HepG2 (cell line): ENCODE results near the gene PSORS1C1. TPM values are rescaled to one million over a fixed set of nuclear protein-coding genes. Genes with fewer than 3 reads are reported as not detected.

Experiments
- ATAC-seq: fragments of 200-7000 bp; cut with Tn5 transposase; 3 replicates; pipeline ENCODE4 v1.9.1; 2020; ENCODE audit warnings: mild to moderate bottlenecking, moderate library complexity
- BruUV-seq: library from RNA; stranded (reverse); fragments of 400-500 nt; replicated peaks from 2 replicates; lab custom pipeline; 2021; lab: Mats Ljungman, UMichigan
- CTCF ChIA-PET: fragments of 300-600 bp; formaldehyde crosslinking; extraction: SDS; loops from one replicate; lab custom pipeline; 2021; ENCODE audit warnings: low total read pairs, inconsistent platforms, low intra/inter-chr PET ratio; lab: Yijun Ruan, JAX
- POLR2A ChIA-PET: fragments of 350-600 bp; sonication (Branson Sonifier 250); formaldehyde crosslinking; loops from one replicate; lab custom pipeline; 2020; ENCODE audit warnings: antibody characterized with exemption, inconsistent platforms; lab: Yijun Ruan, JAX
- DNase-seq: peaks from one replicate; pipeline ENCODE4 v3.0.0-alpha.2; 2015; ENCODE audit warnings: low spot score
- FAIRE-seq: peaks from 3 replicates; lab custom pipeline; 2011; peaks lifted over from hg19 to GRCh38; lab: Jason Lieb, UNC
- H2AFZ ChIP-seq: one replicate; pipeline ENCODE4 v1.6.1; 2011; ENCODE audit warnings: low read length, inconsistent platforms
- H3K27ac ChIP-seq: fragments of 300-600 bp; 3 replicates; pipeline ENCODE4 v1.8.0; 2011; ENCODE audit warnings: mixed run types, mild to moderate bottlenecking, mixed read lengths, low read length, inconsistent platforms; ENCODE audit not compliant: insufficient read depth; ENCODE audit errors: extremely low read length
- H3K27me3 ChIP-seq, 2 experiments: fragments of 200-600 bp in 1 of 2; 2 replicates in 1 of 2; 3 replicates in 1 of 2; pipeline versions ENCODE4 v1.6.0 to v1.8.0; 2011; ENCODE audit warnings: low read length in 2 of 2, mild to moderate bottlenecking in 2 of 2, moderate library complexity in 2 of 2, inconsistent platforms in 1 of 2; ENCODE audit not compliant: insufficient read depth in 2 of 2, control insufficient read depth in 1 of 2
- H3K36me3 ChIP-seq, 2 experiments: fragments of 200-600 bp in 1 of 2; replicated peaks in 1 of 2; 2 replicates in 1 of 2; 3 replicates in 1 of 2; pipeline versions ENCODE4 v1.5.1 to v1.8.0; 2011; ENCODE audit warnings: low read length in 2 of 2, inconsistent platforms in 1 of 2; ENCODE audit not compliant: insufficient read depth in 2 of 2, control insufficient read depth in 1 of 2
- H3K4me1 ChIP-seq: 2 replicates; pipeline ENCODE4 v1.5.1; 2012; ENCODE audit warnings: low read length, inconsistent platforms; ENCODE audit not compliant: insufficient read depth
- H3K4me2 ChIP-seq: 2 replicates; pipeline ENCODE4 v1.6.0; 2011; ENCODE audit warnings: low read depth, low read length, inconsistent platforms
- H3K4me3 ChIP-seq, 3 experiments: fragments of 200-600 bp in 1 of 3; sonication (generic), shearing (Covaris generic) in 1 of 3; replicated peaks in 1 of 3; 2 replicates each; pipeline ENCODE4 v1.5.1; 2011 to 2016; ENCODE audit warnings: low read length in 3 of 3, inconsistent platforms in 2 of 3, low read depth in 2 of 3, mild to moderate bottlenecking in 2 of 3, control low read depth in 1 of 3, mixed read lengths in 1 of 3; ENCODE audit not compliant: insufficient read depth in 1 of 3
- H3K79me2 ChIP-seq: one replicate; pipeline ENCODE4 v1.6.1; 2011; ENCODE audit warnings: low read length, inconsistent platforms; ENCODE audit not compliant: insufficient read depth
- H3K9ac ChIP-seq: 2 replicates; pipeline ENCODE4 v1.6.0; 2011; ENCODE audit warnings: mild to moderate bottlenecking, low read depth, low read length, inconsistent platforms; ENCODE audit not compliant: insufficient read depth
- H3K9me3 ChIP-seq: 2 replicates; pipeline ENCODE4 v1.5.1; 2012; ENCODE audit warnings: mild to moderate bottlenecking, low read length
- H4K20me1 ChIP-seq: 2 replicates; pipeline ENCODE4 v1.6.0; 2011; ENCODE audit warnings: inconsistent platforms, mild to moderate bottlenecking, low read length, moderate library complexity; ENCODE audit not compliant: insufficient read depth
- CAMTA2 ChIP-seq: sonication (generic); formaldehyde crosslinking; IDR thresholded peaks from 2 replicates; pipeline ENCODE4 v1.4.0; 2020; ENCODE audit warnings: mild to moderate bottlenecking, missing genetic modification reagents, borderline replicate concordance
- CBX1 ChIP-seq: IDR thresholded peaks from one replicate; pipeline ENCODE4 v1.6.1; 2016; ENCODE audit warnings: antibody characterized with exemption, low read depth
- CBX2 ChIP-seq, 2 experiments: fragments of 200-600 bp in 1 of 2; sonication (generic); formaldehyde crosslinking in 1 of 2; IDR thresholded peaks; 2 replicates each; pipeline versions ENCODE4 v1.7.0 to v1.8.1; 2018 to 2022; ENCODE audit warnings: low read depth in 2 of 2, low read length in 1 of 2, mild to moderate bottlenecking in 1 of 2, missing genetic modification reagents in 1 of 2
- CCAR2 ChIP-seq: fragments of 200-400 bp; formaldehyde crosslinking; optimal IDR thresholded peaks from 2 replicates; pipeline ENCODE3; 2018; ENCODE audit warnings: low read depth, mild to moderate bottlenecking, low read length, moderate library complexity
- HNRNPL ChIP-seq: fragments of 200-400 bp; formaldehyde crosslinking; IDR thresholded peaks from 2 replicates; pipeline ENCODE4 v1.6.1; 2017; ENCODE audit warnings: mild to moderate bottlenecking, low read depth, low read length
- HOMEZ ChIP-seq: IDR thresholded peaks from 2 replicates; pipeline ENCODE4 v1.6.1; 2016; ENCODE audit warnings: low read depth
- REL ChIP-seq: sonication (generic); formaldehyde crosslinking; conservative IDR thresholded peaks from 2 replicates; pipeline ENCODE4 v1.8.0; 2022; ENCODE audit warnings: mild to moderate bottlenecking, missing genetic modification reagents, moderate library complexity
- SNRNP70 ChIP-seq: fragments of 200-400 bp; formaldehyde crosslinking; IDR thresholded peaks from 2 replicates; pipeline ENCODE4 v1.6.1; 2017; ENCODE audit warnings: mild to moderate bottlenecking, low read depth, low read length, moderate library complexity
- TEF ChIP-seq: sonication (generic); formaldehyde crosslinking; IDR thresholded peaks from 2 replicates; pipeline ENCODE4 v1.5.0; 2020; ENCODE audit warnings: missing genetic modification reagents
- ZNF570 ChIP-seq: sonication (generic); formaldehyde crosslinking; IDR thresholded peaks from 2 replicates; pipeline ENCODE4 v1.4.0; 2020; ENCODE audit warnings: mild to moderate bottlenecking, missing genetic modification reagents, borderline replicate concordance
- ZNF605 ChIP-seq: sonication (generic); formaldehyde crosslinking; IDR thresholded peaks from 2 replicates; pipeline ENCODE4 v1.8.0; 2022; ENCODE audit warnings: mild to moderate bottlenecking, missing genetic modification reagents
- ZNF652 ChIP-seq: IDR thresholded peaks from 2 replicates; pipeline ENCODE4 v1.6.1; 2016; ENCODE audit warnings: low read depth, borderline replicate concordance
- WGBS: methylation state at CpG from one replicate; pipeline ENCODE4 v1.1.6; 2017; ENCODE audit warnings: low lambda C conversion rate; 5-methylcytosine and 5-hydroxymethylcytosine counted together
- in situ Hi-C: cut with HindIII; loops from 2 replicates; pipeline ENCODE4 v1.10.0; 2017; ENCODE audit warnings: low pct_unique_long_range_greater_than_20kb; ENCODE audit not compliant: extremely low pct_ligation_motif_present
- intact Hi-C: fragments of 100-400 bp; cut with micrococcal nuclease; formaldehyde crosslinking; loops from one replicate; pipeline ENCODE4 v1.10.0; 2022; ENCODE audit not compliant: unreplicated experiment
- polyA plus RNA-seq, 8 experiments: library from polyadenylated mRNA; depleted of rRNA in 3 of 8; stranded (reverse) in 7 of 8; unstranded in 1 of 8; fragments of >200 nt; fragmentation: Illumina TruSeq in 4 of 8; extraction: Trizol in 4 of 8; gene quantifications; 2 replicates each; pipeline versions ENCODE4 v1.2.1 to v1.2.3, GENCODE V29; 2011 to 2016; ENCODE audit warnings: low read depth in 4 of 8, missing spikeins in 1 of 8, mixed read lengths in 1 of 8; ENCODE audit not compliant: insufficient read depth in 1 of 8
- total RNA-seq, 5 experiments: library from RNA; depleted of rRNA; stranded (reverse); fragments of >200 nt; fragmentation: Illumina TruSeq; extraction: Trizol; gene quantifications; 2 replicates each; pipeline ENCODE4 v1.2.3, GENCODE V29; 2016; ENCODE audit warnings: low read depth in 1 of 5
- TF ChIP-seq, protein P1 (sequence below): sonication (generic); formaldehyde crosslinking; IDR thresholded peaks from 2 replicates; pipeline ENCODE4 v1.9.0; 2022; ENCODE audit warnings: low read depth, missing genetic modification reagents

Gene PSORS1C1
- total and polyA plus RNA-seq, 2 of the 13 experiments (the other 11 are each of a cell fraction or from before 2014, with no cell fraction given): 0.01 to 0.02 TPM

- FAIRE-seq (no peak), DNase-seq (no peak), ATAC-seq (no peak)
- Histone ChIP-seq H3K9ac (no peak overlapping the region), H3K79me2 (no peaks in the 10 kb centered on the region), H3K27me3 (peaks cover 0 to 15% of the 10 kb centered on the region in 2 experiments; a peak in 3 of 5 replicates), H3K4me2 (no peak overlapping the region), H3K4me3 (no peak overlapping the region), H3K4me1 (no peaks in the 10 kb centered on the region), H3K9me3 (no peaks in the 10 kb centered on the region), H4K20me1 (no peaks in the 10 kb centered on the region), H3K36me3 (no peaks in the 10 kb centered on the region), H3K27ac (no peak overlapping the region), H2AFZ (no peak overlapping the region)
- ChIA-PET POLR2A (no interaction called here), CTCF (no interaction called here)
- TF ChIP-seq CBX2 (IDR thresholded peaks at IDR 0.05; ENCODE audit: low read depth, low read length) (no peak), CBX2 (CRISPR knock-in tag; IDR thresholded peaks at IDR 0.05; ENCODE audit: low read depth) (no peak), HOMEZ (CRISPR knock-in tag) (no peak), CAMTA2 (CRISPR knock-in tag) (no peak), CCAR2 (no peak)
- intact Hi-C loops (no loop called here), in situ Hi-C loops (no loop called here)
- BruUV-seq: no TSS peak
- 43% methylated on average over 3 of the region's 3 CpGs for WGBS
Observed at GRCh38 chr6:31131595-31131994, 17.0 kb downstream of the PSORS1C1 start.

DNA sequence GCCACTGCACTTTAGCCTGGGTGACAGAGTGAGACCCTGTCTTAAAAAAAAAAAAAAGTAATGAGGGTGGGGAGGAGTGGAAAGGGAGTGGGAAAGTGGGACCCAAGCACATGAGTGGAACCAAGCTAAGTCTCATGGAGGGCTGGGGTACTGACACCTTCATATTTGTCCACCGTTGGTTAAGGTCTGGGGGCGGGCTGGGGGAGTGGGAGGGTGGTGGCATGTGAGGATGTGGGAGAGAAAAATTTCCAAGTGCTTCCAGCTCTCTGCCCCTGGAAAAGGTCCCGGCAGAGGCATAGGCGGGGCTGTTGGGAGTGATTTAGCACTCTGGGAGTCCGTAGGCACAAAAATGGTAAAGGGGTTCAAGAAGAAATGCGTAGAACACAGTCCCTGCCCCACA, 18.2 kb downstream of the PSORS1C1 start:
- DNase-seq (no peak), FAIRE-seq (no peak), ATAC-seq (no peak)
- ChIA-PET CTCF (no interaction called here), POLR2A (no interaction called here)
- Histone ChIP-seq H3K4me1 (peaks cover 4% of the 10 kb centered on the region), H4K20me1 (no peaks in the 10 kb centered on the region), H3K79me2 (no peaks in the 10 kb centered on the region), H3K9ac (no peak overlapping the region), H3K9me3 (no peaks in the 10 kb centered on the region), H2AFZ (no peak overlapping the region), H3K27ac (no peak overlapping the region), H3K4me3 (no peak overlapping the region), H3K27me3 (peaks cover 0 to 11% of the 10 kb centered on the region in 2 experiments; a peak in 1 of 5 replicates), H3K36me3 (no peaks in the 10 kb centered on the region), H3K4me2 (no peak overlapping the region)
- WGBS: 28% methylated on average over 6 of the region's 6 CpGs
- no TSS peak for BruUV-seq
- in situ Hi-C loops: no loop called here
- intact Hi-C loops: no loop called here
- TF ChIP-seq CBX1 (no peak), HNRNPL (no peak), SNRNP70 (no peak), TEF (CRISPR knock-in tag) (no peak), ZNF605 (no peak), ZNF652 (no peak), REL (CRISPR knock-in tag) (no peak), ZNF570 (CRISPR knock-in tag) (no peak)
- TF ChIP-seq, protein P1, sequence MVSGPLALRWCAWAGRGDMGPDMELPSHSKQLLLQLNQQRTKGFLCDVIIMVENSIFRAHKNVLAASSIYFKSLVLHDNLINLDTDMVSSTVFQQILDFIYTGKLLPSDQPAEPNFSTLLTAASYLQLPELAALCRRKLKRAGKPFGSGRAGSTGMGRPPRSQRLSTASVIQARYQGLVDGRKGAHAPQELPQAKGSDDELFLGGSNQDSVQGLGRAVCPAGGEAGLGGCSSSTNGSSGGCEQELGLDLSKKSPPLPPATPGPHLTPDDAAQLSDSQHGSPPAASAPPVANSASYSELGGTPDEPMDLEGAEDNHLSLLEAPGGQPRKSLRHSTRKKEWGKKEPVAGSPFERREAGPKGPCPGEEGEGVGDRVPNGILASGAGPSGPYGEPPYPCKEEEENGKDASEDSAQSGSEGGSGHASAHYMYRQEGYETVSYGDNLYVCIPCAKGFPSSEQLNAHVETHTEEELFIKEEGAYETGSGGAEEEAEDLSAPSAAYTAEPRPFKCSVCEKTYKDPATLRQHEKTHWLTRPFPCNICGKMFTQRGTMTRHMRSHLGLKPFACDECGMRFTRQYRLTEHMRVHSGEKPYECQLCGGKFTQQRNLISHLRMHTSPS (CRISPR knock-in tag): no peak
